Kidney (tissue), 14 donors: ENCODE data around the gene MYH9. TPM values are rescaled to one million over a fixed set of nuclear protein-coding genes. Genes with fewer than 3 reads are reported as not detected.
A peak's percentile ranks its signal among the peaks of the same experiment; 100 is the strongest.

Experiments used
- DNase-seq, 5 donors: peaks; one replicate each; pipeline ENCODE4 v3.0.0-alpha.2; 2013 to 2020
- FAIRE-seq: peaks from 2 replicates; lab custom pipeline; 2012; peaks lifted over from hg19 to GRCh38; lab: Jason Lieb, UNC
- H3K27ac ChIP-seq, 2 donors: one replicate each; pipeline ENCODE4 v1.7.0; 2013; ENCODE audit warnings: low read depth in 2 of 2, low read length in 2 of 2, inconsistent platforms in 1 of 2
- H3K27me3 ChIP-seq: one replicate; pipeline ENCODE4 v1.7.1; 2013; ENCODE audit warnings: low read length, inconsistent platforms; ENCODE audit not compliant: control insufficient read depth, insufficient read depth
- H3K36me3 ChIP-seq, 3 donors: one replicate each; pipeline versions ENCODE4 v1.7.0 to v1.7.1; 2013; ENCODE audit warnings: low read length in 3 of 3, control low read depth in 1 of 3, inconsistent platforms in 1 of 3; ENCODE audit not compliant: insufficient read depth in 3 of 3, control insufficient read depth in 2 of 3
- H3K4me1 ChIP-seq, 3 donors: one replicate each; pipeline versions ENCODE4 v1.7.0 to v1.7.1; 2013; ENCODE audit warnings: low read length in 3 of 3, inconsistent platforms in 1 of 3, low read depth in 1 of 3; ENCODE audit not compliant: control insufficient read depth in 2 of 3, insufficient read depth in 2 of 3
- H3K4me3 ChIP-seq, 3 donors: one replicate each; pipeline versions ENCODE4 v1.7.0 to v1.8.1; 2013; ENCODE audit warnings: low read length in 3 of 3, control low read depth in 1 of 3, inconsistent platforms in 1 of 3
- H3K9ac ChIP-seq, 3 donors: one replicate each; pipeline versions ENCODE4 v1.7.0 to v1.7.1; 2013; ENCODE audit warnings: low read length in 3 of 3, control low read depth in 1 of 3, inconsistent platforms in 1 of 3
- H3K9me3 ChIP-seq, 3 donors: one replicate each; pipeline versions ENCODE4 v1.7.0 to v1.7.1; 2013; ENCODE audit warnings: low read length in 3 of 3, control low read depth in 1 of 3, inconsistent platforms in 1 of 3; ENCODE audit not compliant: control insufficient read depth in 2 of 3, insufficient read depth in 1 of 3
- CTCF ChIP-seq: IDR thresholded peaks from 3 replicates; pipeline ENCODE4 v1.5.1; 2012; ENCODE audit warnings: mild to moderate bottlenecking, moderate library complexity, borderline replicate concordance; ENCODE audit not compliant: insufficient read depth; ENCODE audit errors: extremely low read depth
- intact Hi-C: fragments of 100-400 bp; cut with DNase I; formaldehyde crosslinking; loops from one replicate; pipeline ENCODE4 v1.11.1; 2022
- polyA plus RNA-seq: library from polyadenylated mRNA; stranded (reverse); fragments of 350-450 nt; fragmentation: Illumina TruSeq; extraction: RNeasy Lipid Tissue Mini Kit (QIAGEN cat#74804); gene quantifications from one replicate; pipeline ENCODE4 v1.2.3, GENCODE V29; 2014; ENCODE audit warnings: low read depth, low replicate concordance; ENCODE audit not compliant: insufficient read depth
- total RNA-seq: library from RNA; stranded (reverse); fragmentation: NEBNext Ultra II Directional; extraction: Animal tissue kit (Norgen Biotek cat#: 25700); gene quantifications from one replicate; pipeline ENCODE4 v1.2.1, GENCODE V29; 2021
- donor health status: control.
- donor health status: control.
- donor health status: control.
- donor health status: control.
- donor health status: control.
- donor health status: DM: yes; HTN: yes; CAD: no.
- donor health status: Normal renal cell carcinoma (clear cell type).

The MYH9 gene
- total and polyA plus RNA-seq, 2 donors from 2014 or later, result 85.2 to 655 TPM

GRCh38 chr22:36367479-36367878 lies 20.3 kb downstream of the MYH9 start:
- peak overlapping the region; percentile 87 to 89 for H3K27ac ChIP-seq
- H3K4me3 ChIP-seq, result peak overlapping the region in 1 of 3 donors; percentile 9
- H3K27me3 ChIP-seq, result no peaks in the 10 kb centered on the region
- peaks cover 0 to 9% (median 0%) of the 10 kb centered on the region in 3 donors for H3K36me3 ChIP-seq
- peak overlapping the region in 1 of 3 donors; percentile 68 for H3K9ac ChIP-seq
- FAIRE-seq (no peak), DNase-seq (no peak)
- intact Hi-C loops, result no loop called here
- no peak for TF ChIP-seq CTCF
- H3K9me3 ChIP-seq, result no peaks in the 10 kb centered on the region
- H3K4me1 ChIP-seq, result peaks cover 19 to 87% (median 81%) of the 10 kb centered on the region in 3 donors

- Histone ChIP-seq H3K9me3 (no peaks in the 10 kb centered on the region), H3K9ac (peak overlapping the region in 2 of 3 donors; percentile 43 to 68), H3K4me3 (peak overlapping the region in 1 of 3 donors; percentile 9), H3K27me3 (no peaks in the 10 kb centered on the region), H3K4me1 (peaks cover 19 to 87% (median 84%) of the 10 kb centered on the region in 3 donors), H3K27ac (peak overlapping the region; percentile 87 to 89), H3K36me3 (peaks cover 0 to 9% (median 0%) of the 10 kb centered on the region in 3 donors)
- DNase-seq (no peak), FAIRE-seq (no peak)
- no peak for TF ChIP-seq CTCF
- intact Hi-C loops, result no loop called here
These were observed 20.7 kb downstream of the MYH9 start for GRCh38 chr22:36367066-36367465.

- Histone ChIP-seq H3K9me3 (no peaks in the 10 kb centered on the region), H3K4me3 (peak overlapping the region in 1 of 3 donors; percentile 5), H3K36me3 (peaks cover 0 to 9% (median 0%) of the 10 kb centered on the region in 3 donors), H3K4me1 (peaks cover 19 to 88% (median 88%) of the 10 kb centered on the region in 3 donors), H3K9ac (peak overlapping the region in 1 of 3 donors; percentile 68), H3K27ac (peak overlapping the region; percentile 87 to 89), H3K27me3 (no peaks in the 10 kb centered on the region)
- intact Hi-C loops, result no loop called here
- DNase-seq (peak; percentile 54 to 74 (median 69)), FAIRE-seq (no peak)
- no peak for TF ChIP-seq CTCF
These were observed 21.5 kb downstream of the MYH9 start for GRCh38 chr22:36366291-36366708.

- H3K9me3 ChIP-seq, result no peaks in the 10 kb centered on the region
- H3K27ac ChIP-seq, result peak overlapping the region; percentile 80 to 88
- H3K9ac ChIP-seq, result peak overlapping the region in 2 of 3 donors; percentile 20 to 63
- H3K27me3 ChIP-seq, result no peaks in the 10 kb centered on the region
- H3K36me3 ChIP-seq, result peaks cover 0 to 9% (median 0%) of the 10 kb centered on the region in 3 donors
- TF ChIP-seq CTCF, result no peak
- intact Hi-C loops, result no loop called here
- H3K4me1 ChIP-seq, result peaks cover 15 to 87% (median 86%) of the 10 kb centered on the region in 3 donors
- FAIRE-seq (no peak), DNase-seq (peak; percentile 70 to 92 (median 87))
- H3K4me3 ChIP-seq, result no peak overlapping the region
These were observed 22.8 kb downstream of the MYH9 start for GRCh38 chr22:36365020-36365411.
